Endothelial cell of umbilical vein (primary cell): ENCODE measurements around the gene FAM180A. TPM values are rescaled to one million over a fixed set of nuclear protein-coding genes. Genes with fewer than 3 reads are reported as not detected.

ENCODE experiments used
- BruUV-seq: library from RNA; stranded (reverse); fragments of 400-500 nt; replicated peaks from 2 replicates; lab custom pipeline; 2021; lab: Mats Ljungman, UMichigan
- CTCF ChIA-PET: fragments of 300-600, 350-600 bp; sonication (Branson Sonifier 250); formaldehyde crosslinking; loops from one replicate; lab custom pipeline; 2021; ENCODE audit warnings: antibody characterized with exemption, inconsistent platforms; lab: Charles Lee
- POLR2A ChIA-PET: fragments of 300-600, 350-600 bp; sonication (Branson Sonifier 250); formaldehyde crosslinking; loops from one replicate; lab custom pipeline; 2021; ENCODE audit warnings: antibody characterized with exemption, inconsistent platforms; lab: Charles Lee
- DNase-seq: peaks from one replicate; pipeline ENCODE4 v3.0.0-alpha.2; 2011; ENCODE audit warnings: low read depth, low spot score
- FAIRE-seq: peaks from 2 replicates; lab custom pipeline; 2011; peaks lifted over from hg19 to GRCh38; lab: Jason Lieb, UNC
- H2AFZ ChIP-seq: 2 replicates; pipeline ENCODE4 v1.6.0; 2012; ENCODE audit warnings: low read depth, low read length, control low read depth, inconsistent platforms
- H3K27ac ChIP-seq: 2 replicates; pipeline ENCODE4 v1.5.1; 2011; ENCODE audit warnings: low read depth, mild to moderate bottlenecking, control low read depth, low read length, moderate library complexity; ENCODE audit not compliant: insufficient read depth
- H3K27me3 ChIP-seq, 2 experiments: 2 replicates each; pipeline versions ENCODE4 v1.6.0 to v1.6.1; 2011; ENCODE audit warnings: low read length in 2 of 2, mixed read lengths in 1 of 2; ENCODE audit not compliant: control insufficient read depth in 2 of 2, insufficient read depth in 2 of 2
- H3K36me3 ChIP-seq, 2 experiments: 2 replicates in 1 of 2; 3 replicates in 1 of 2; pipeline ENCODE4 v1.5.1; 2011; ENCODE audit warnings: low read length in 2 of 2, mild to moderate bottlenecking in 1 of 2, moderate library complexity in 1 of 2; ENCODE audit not compliant: control insufficient read depth in 2 of 2, insufficient read depth in 2 of 2; ENCODE audit errors: extremely low read depth in 1 of 2
- H3K4me1 ChIP-seq: 3 replicates; pipeline ENCODE4 v1.5.1; 2011; ENCODE audit warnings: mild to moderate bottlenecking, low read length; ENCODE audit not compliant: control insufficient read depth, insufficient read depth; ENCODE audit errors: extremely low read depth
- H3K4me2 ChIP-seq: 2 replicates; pipeline ENCODE4 v1.6.1; 2011; ENCODE audit warnings: low read length, control low read depth, mixed read lengths; ENCODE audit not compliant: insufficient read depth
- H3K4me3 ChIP-seq, 3 experiments: fragments of 200-600 bp in 1 of 3; sonication (generic), shearing (Covaris generic) in 1 of 3; replicated peaks in 1 of 3; 2 replicates each; pipeline ENCODE4 v1.5.1; 2011 to 2016; ENCODE audit warnings: control low read depth in 3 of 3, low read length in 3 of 3, mild to moderate bottlenecking in 2 of 3, inconsistent platforms in 1 of 3, low read depth in 1 of 3, moderate library complexity in 1 of 3; ENCODE audit not compliant: insufficient read depth in 1 of 3
- H3K79me2 ChIP-seq: 2 replicates; pipeline ENCODE4 v1.6.0; 2012; ENCODE audit warnings: low read length, inconsistent platforms; ENCODE audit not compliant: control insufficient read depth, insufficient read depth
- H3K9ac ChIP-seq: replicated peaks from 2 replicates; pipeline ENCODE3; 2011; ENCODE audit warnings: low read length, control low read depth; ENCODE audit not compliant: insufficient read depth; ENCODE audit errors: extremely low read depth
- H3K9me1 ChIP-seq: replicated peaks from 3 replicates; pipeline ENCODE4 v1.6.0; 2011; ENCODE audit warnings: mild to moderate bottlenecking, low read length; ENCODE audit not compliant: control insufficient read depth, insufficient read depth; ENCODE audit errors: extremely low read depth
- H3K9me3 ChIP-seq: replicated peaks from 2 replicates; pipeline ENCODE4 v1.5.1; 2012; ENCODE audit warnings: low read length, inconsistent platforms; ENCODE audit not compliant: control insufficient read depth, insufficient read depth
- H4K20me1 ChIP-seq: replicated peaks from 2 replicates; pipeline ENCODE3; 2011; ENCODE audit warnings: mild to moderate bottlenecking, low read length; ENCODE audit not compliant: control insufficient read depth, insufficient read depth; ENCODE audit errors: extremely low read depth
- CTCF ChIP-seq, 2 donors: IDR thresholded peaks; 1 replicate in 1 of 2; 2 replicates in 1 of 2; pipeline ENCODE4 v1.5.1; 2011; ENCODE audit warnings: low read length in 2 of 2, mild to moderate bottlenecking in 2 of 2, moderate library complexity in 2 of 2, control low read depth in 1 of 2, inconsistent platforms in 1 of 2, low read depth in 1 of 2; ENCODE audit not compliant: insufficient read depth in 1 of 2; ENCODE audit errors: extremely low read depth in 1 of 2
- EZH2 ChIP-seq: IDR thresholded peaks from 2 replicates; pipeline ENCODE4 v1.6.1; 2012; ENCODE audit warnings: borderline replicate concordance, low read depth, mild to moderate bottlenecking, moderate library complexity, low read length, inconsistent platforms; ENCODE audit not compliant: severe bottlenecking
- GATA2 ChIP-seq: IDR thresholded peaks from 2 replicates; pipeline ENCODE4 v1.7.0; 2011; ENCODE audit warnings: low read depth, mild to moderate bottlenecking, moderate library complexity, mixed read lengths, low read length; ENCODE audit not compliant: insufficient read length, insufficient read depth
- JUN ChIP-seq: IDR thresholded peaks from 2 replicates; pipeline ENCODE4 v1.6.1; 2011; ENCODE audit warnings: borderline replicate concordance, low read depth; ENCODE audit not compliant: insufficient read length, insufficient read depth
- MYC ChIP-seq: IDR thresholded peaks from one replicate; pipeline ENCODE4 v1.6.1; 2011; ENCODE audit warnings: mild to moderate bottlenecking, low read depth, low read length
- POLR2A ChIP-seq: IDR thresholded peaks from 2 replicates; pipeline ENCODE4 v1.6.1; 2012; ENCODE audit warnings: low read depth, mild to moderate bottlenecking, control low read depth, low read length
- dilution Hi-C: fragments of 300-500 bp; cut with MboI; formaldehyde crosslinking; loops from one replicate; pipeline ENCODE4 v1.15.0; 2019; ENCODE audit warnings: low sequenced_read_pairs; ENCODE audit not compliant: extremely low pct_ligation_motif_present
- intact Hi-C: fragments of 100-400 bp; cut with micrococcal nuclease; formaldehyde crosslinking; loops from one replicate; pipeline ENCODE4 v1.10.0; 2022
- polyA plus RNA-seq, 4 experiments: library from polyadenylated mRNA; depleted of rRNA in 3 of 4; stranded (reverse) in 3 of 4; unstranded in 1 of 4; fragments of >200 nt; gene quantifications; 2 replicates each; pipeline versions ENCODE4 v1.2.1 to v1.2.3, GENCODE V29; 2011 to 2012; ENCODE audit warnings: missing spikeins in 1 of 4
- total RNA-seq: library from RNA; stranded (reverse); gene quantifications from 2 replicates; pipeline ENCODE4 v1.2.3, GENCODE V29; 2021

Gene FAM180A
- total and polyA plus RNA-seq, 2 donors (not counting 3 experiments of a cell fraction or from before 2014, with no cell fraction given) = not detected

GRCh38 chr7:135795846-135796570, 47.4 kb upstream of the FAM180A start:
- Histone ChIP-seq H3K9me3 (no peaks in the 10 kb centered on the region), H3K9ac (no peak overlapping the region), H3K4me3 (no peak overlapping the region), H2AFZ (no peak overlapping the region), H3K9me1 (no peaks in the 10 kb centered on the region), H3K4me2 (no peak overlapping the region), H3K27ac (no peak overlapping the region), H3K79me2 (no peaks in the 10 kb centered on the region), H3K4me1 (no peaks in the 10 kb centered on the region), H3K27me3 (peaks cover 0 to 3% of the 10 kb centered on the region in 2 experiments), H4K20me1 (no peaks in the 10 kb centered on the region), H3K36me3 (no peaks in the 10 kb centered on the region)
- dilution Hi-C loops (no loop called here), intact Hi-C loops (loop anchor here (2.0 to 5.0 kb wide), 2 partner anchors 84 to 521 kb away; no protein-coding TSS in a partner anchor)
- no TSS peak for BruUV-seq
- ChIA-PET POLR2A (no interaction called here), CTCF (interaction anchor here (5.0 kb wide), 1 partner anchor 123 kb away, joined by 76 read pairs; no protein-coding TSS in a partner anchor)
- TF ChIP-seq CTCF (IDR thresholded peaks at IDR 0.05; ENCODE audit: extremely low read depth in 1 of 2, insufficient read depth in 1 of 2, low read depth in 1 of 2, low read length in 2 of 2) (no peak), MYC (no peak), POLR2A (no peak), GATA2 (no peak), JUN (no peak), EZH2 (no peak)
- DNase-seq = no peak
- no peak for FAIRE-seq
